ENCODE measurements around the gene GLCCI1.

The GLCCI1 gene

DNA sequence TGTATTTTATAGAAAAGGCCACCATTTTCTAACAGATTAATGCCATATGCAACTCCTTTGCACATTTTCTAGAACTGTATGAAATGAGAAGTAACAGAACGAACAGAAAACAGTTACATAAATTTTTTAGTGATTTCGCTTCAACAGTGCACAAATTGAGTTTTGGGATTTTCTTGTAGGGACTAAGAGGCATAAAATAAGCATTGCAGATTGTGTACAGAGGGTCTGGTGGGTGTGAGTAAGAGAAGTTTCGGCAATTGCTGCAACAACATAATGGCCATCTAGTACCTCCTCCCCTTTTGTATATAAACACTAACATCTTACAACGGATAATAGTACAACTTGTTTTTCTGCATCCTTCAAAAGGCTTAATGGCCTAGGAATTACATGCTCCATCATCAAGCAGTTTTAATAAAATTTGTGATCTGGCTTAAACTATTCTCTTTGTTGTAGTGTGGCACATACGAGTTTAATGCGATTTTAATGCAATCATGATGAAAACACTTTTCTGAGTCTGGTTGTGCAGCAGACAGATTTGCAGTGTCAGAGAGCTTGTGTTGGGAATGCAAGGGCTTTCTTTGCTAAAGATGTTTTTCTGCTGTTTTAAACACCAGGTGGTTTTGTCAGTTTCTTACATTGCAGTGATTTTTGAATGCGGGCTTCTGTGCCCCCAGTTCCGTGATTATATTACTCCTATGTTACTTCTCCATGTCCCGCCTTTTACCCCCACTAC lies 2.9 kb downstream of the GLCCI1 start:
- Histone ChIP-seq H3K36me3 (no peaks in the 10 kb centered on the region), H3K4me3 (ENCODE audit: low read depth in 1 of 2, low read length in 1 of 2) (peak overlapping the region; percentile 67 to 94), H3K27me3 (no peaks in the 10 kb centered on the region), H3K9me3 (no peaks in the 10 kb centered on the region), H3K4me1 (ENCODE audit: control insufficient read depth in 1 of 2, insufficient read depth in 1 of 2, low read depth in 1 of 2, low read length in 1 of 2) (peaks cover 61 to 69% of the 10 kb centered on the region in 2 experiments), H3K27ac (peak overlapping the region; percentile 89)
- TF ChIP-seq, protein P1, sequence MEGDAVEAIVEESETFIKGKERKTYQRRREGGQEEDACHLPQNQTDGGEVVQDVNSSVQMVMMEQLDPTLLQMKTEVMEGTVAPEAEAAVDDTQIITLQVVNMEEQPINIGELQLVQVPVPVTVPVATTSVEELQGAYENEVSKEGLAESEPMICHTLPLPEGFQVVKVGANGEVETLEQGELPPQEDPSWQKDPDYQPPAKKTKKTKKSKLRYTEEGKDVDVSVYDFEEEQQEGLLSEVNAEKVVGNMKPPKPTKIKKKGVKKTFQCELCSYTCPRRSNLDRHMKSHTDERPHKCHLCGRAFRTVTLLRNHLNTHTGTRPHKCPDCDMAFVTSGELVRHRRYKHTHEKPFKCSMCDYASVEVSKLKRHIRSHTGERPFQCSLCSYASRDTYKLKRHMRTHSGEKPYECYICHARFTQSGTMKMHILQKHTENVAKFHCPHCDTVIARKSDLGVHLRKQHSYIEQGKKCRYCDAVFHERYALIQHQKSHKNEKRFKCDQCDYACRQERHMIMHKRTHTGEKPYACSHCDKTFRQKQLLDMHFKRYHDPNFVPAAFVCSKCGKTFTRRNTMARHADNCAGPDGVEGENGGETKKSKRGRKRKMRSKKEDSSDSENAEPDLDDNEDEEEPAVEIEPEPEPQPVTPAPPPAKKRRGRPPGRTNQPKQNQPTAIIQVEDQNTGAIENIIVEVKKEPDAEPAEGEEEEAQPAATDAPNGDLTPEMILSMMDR (IDR thresholded peaks at IDR 0.05), result no peak

- no peaks in the 10 kb centered on the region for H3K27me3 ChIP-seq
- H3K27ac ChIP-seq, result peak overlapping the region; percentile 89
- H3K4me1 ChIP-seq (ENCODE audit: control insufficient read depth in 1 of 2, insufficient read depth in 1 of 2, low read depth in 1 of 2, low read length in 1 of 2), result peaks cover 68 to 76% of the 10 kb centered on the region in 2 experiments
- H3K36me3 ChIP-seq, result no peaks in the 10 kb centered on the region
- H3K4me3 ChIP-seq (ENCODE audit: low read depth in 1 of 2, low read length in 1 of 2), result peak overlapping the region; percentile 67 to 94
- TF ChIP-seq, protein P1 (IDR thresholded peaks at IDR 0.05), result no peak
- no peaks in the 10 kb centered on the region for H3K9me3 ChIP-seq
Measured at GRCh38 chr7:7972128-7972527, 3.5 kb downstream of the GLCCI1 start.

GRCh38 chr7:7972922-7973594 lies 4.5 kb downstream of the GLCCI1 start:
- Histone ChIP-seq H3K4me3 (ENCODE audit: low read depth in 1 of 2, low read length in 1 of 2) (no peak overlapping the region), H3K27ac (no peak overlapping the region), H3K36me3 (no peaks in the 10 kb centered on the region), H3K4me1 (ENCODE audit: control insufficient read depth in 1 of 2, insufficient read depth in 1 of 2, low read depth in 1 of 2, low read length in 1 of 2) (peaks cover 70 to 77% of the 10 kb centered on the region in 2 experiments), H3K9me3 (no peaks in the 10 kb centered on the region), H3K27me3 (no peaks in the 10 kb centered on the region)
- TF ChIP-seq, protein P1 (IDR thresholded peaks at IDR 0.05), result no peak

DNA sequence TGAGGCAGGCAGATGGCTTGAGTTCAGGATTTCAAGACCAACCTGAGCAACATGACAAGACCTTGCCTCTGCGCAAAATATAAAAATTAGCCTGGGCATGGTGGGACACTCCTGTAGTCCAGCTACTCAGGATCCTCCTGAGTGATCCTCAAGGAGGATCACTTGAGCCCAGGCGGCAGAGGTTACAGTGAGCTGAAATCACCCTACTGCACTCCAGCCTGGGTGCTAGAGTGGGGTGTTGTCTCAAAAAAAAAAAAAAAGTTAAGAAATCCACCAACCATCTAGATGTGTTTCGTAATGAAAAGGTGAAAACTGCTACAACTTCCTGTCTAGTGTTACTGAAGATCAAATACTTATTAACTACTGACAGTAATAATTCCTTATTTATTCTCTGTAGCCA lies 8.1 kb downstream of the GLCCI1 start:
- H3K4me3 ChIP-seq (ENCODE audit: low read depth in 1 of 2, low read length in 1 of 2), result peak overlapping the region; percentile 6 to 29
- TF ChIP-seq, protein P1 (IDR thresholded peaks at IDR 0.05), result no peak
- no peaks in the 10 kb centered on the region for H3K27me3 ChIP-seq
- no peaks in the 10 kb centered on the region for H3K9me3 ChIP-seq
- H3K27ac ChIP-seq, result peak overlapping the region; percentile 81
- peaks cover 87 to 98% of the 10 kb centered on the region in 2 experiments for H3K4me1 ChIP-seq (ENCODE audit: control insufficient read depth in 1 of 2, insufficient read depth in 1 of 2, low read depth in 1 of 2, low read length in 1 of 2)
- H3K36me3 ChIP-seq, result no peaks in the 10 kb centered on the region

- Histone ChIP-seq H3K4me3 (ENCODE audit: low read depth in 1 of 2, low read length in 1 of 2) (peak overlapping the region; percentile 29), H3K9me3 (no peaks in the 10 kb centered on the region), H3K27me3 (no peaks in the 10 kb centered on the region), H3K36me3 (no peaks in the 10 kb centered on the region), H3K27ac (peak overlapping the region; percentile 81), H3K4me1 (ENCODE audit: control insufficient read depth in 1 of 2, insufficient read depth in 1 of 2, low read depth in 1 of 2, low read length in 1 of 2) (peaks cover 77 to 95% of the 10 kb centered on the region in 2 experiments)
- TF ChIP-seq, protein P1 (IDR thresholded peaks at IDR 0.05), result no peak
Measured at GRCh38 chr7:7977774-7978173, 9.2 kb downstream of the GLCCI1 start.
